Mesendoderm (in vitro differentiated cells): ENCODE results near the gene SLC10A3.

Source experiments
- DNase-seq: peaks from one replicate; pipeline ENCODE4 v3.0.0; 2013
- H2AK5ac ChIP-seq: 2 replicates; pipeline ENCODE4 v1.6.1; 2013; ENCODE audit warnings: low read length, inconsistent platforms
- H2BK120ac ChIP-seq: 2 replicates; pipeline ENCODE4 v1.6.1; 2013; ENCODE audit warnings: low read depth, mild to moderate bottlenecking, low read length, moderate library complexity, mixed read lengths
- H2BK15ac ChIP-seq: replicated peaks from 2 replicates; pipeline ENCODE4 v1.6.1; 2013; ENCODE audit warnings: low read depth, mild to moderate bottlenecking, moderate library complexity
- H2BK5ac ChIP-seq: 2 replicates; pipeline ENCODE4 v1.6.1; 2013; ENCODE audit warnings: low read length, inconsistent platforms
- H3K18ac ChIP-seq: 2 replicates; pipeline ENCODE4 v1.6.1; 2013; ENCODE audit warnings: mild to moderate bottlenecking, low read length, mixed read lengths
- H3K23ac ChIP-seq: one replicate; pipeline ENCODE4 v1.6.1; 2013; ENCODE audit warnings: low read length
- H3K27ac ChIP-seq: 2 replicates; pipeline ENCODE4 v1.5.1; 2013; ENCODE audit warnings: low read depth, mild to moderate bottlenecking, inconsistent platforms, low read length, moderate library complexity
- H3K27me3 ChIP-seq: 2 replicates; pipeline ENCODE4 v1.6.1; 2013; ENCODE audit warnings: low read length, control low read depth, mild to moderate bottlenecking, inconsistent platforms; ENCODE audit not compliant: insufficient read depth, poor library complexity
- H3K36me3 ChIP-seq: 2 replicates; pipeline ENCODE4 v1.6.1; 2013; ENCODE audit warnings: low read length, inconsistent platforms; ENCODE audit not compliant: control insufficient read depth, insufficient read depth
- H3K4ac ChIP-seq: one replicate; pipeline ENCODE4 v1.6.1; 2013; ENCODE audit warnings: low read depth, mild to moderate bottlenecking, low read length, moderate library complexity
- H3K4me1 ChIP-seq: 2 replicates; pipeline ENCODE4 v1.6.1; 2013; ENCODE audit warnings: low read depth, low read length, inconsistent platforms; ENCODE audit not compliant: control insufficient read depth
- H3K4me2 ChIP-seq: 2 replicates; pipeline ENCODE4 v1.6.1; 2013; ENCODE audit warnings: low read length
- H3K4me3 ChIP-seq: 2 replicates; pipeline ENCODE4 v1.5.1; 2013; ENCODE audit warnings: mild to moderate bottlenecking, low read length
- H3K56ac ChIP-seq: one replicate; pipeline ENCODE4 v1.6.1; 2013; ENCODE audit warnings: low read length
- H3K79me1 ChIP-seq: 2 replicates; pipeline ENCODE4 v1.6.1; 2013; ENCODE audit warnings: low read length, inconsistent platforms
- H3K79me2 ChIP-seq: 2 replicates; pipeline ENCODE4 v1.6.1; 2013; ENCODE audit warnings: mild to moderate bottlenecking, low read length; ENCODE audit not compliant: control insufficient read depth, insufficient read depth
- H3K9ac ChIP-seq: 2 replicates; pipeline ENCODE4 v1.6.1; 2013; ENCODE audit warnings: low read length, inconsistent platforms
- H4K5ac ChIP-seq: one replicate; pipeline ENCODE4 v1.6.1; 2013; ENCODE audit warnings: low read length
- H4K8ac ChIP-seq: one replicate; pipeline ENCODE4 v1.6.1; 2013; ENCODE audit warnings: low read depth, mild to moderate bottlenecking, control low read depth, low read length, moderate library complexity
- WGBS: extraction: QIAGEN DNeasy Blood & Tissue Kit; methylation state at CpG from one replicate; pipeline ENCODE4 v1.1.7; 2013; ENCODE audit warnings: low lambda C conversion rate, missing lambda C conversion rate; ENCODE audit not compliant: insufficient coverage; ENCODE audit errors: extremely low coverage; 5-methylcytosine and 5-hydroxymethylcytosine counted together

SLC10A3 gene

DNA sequence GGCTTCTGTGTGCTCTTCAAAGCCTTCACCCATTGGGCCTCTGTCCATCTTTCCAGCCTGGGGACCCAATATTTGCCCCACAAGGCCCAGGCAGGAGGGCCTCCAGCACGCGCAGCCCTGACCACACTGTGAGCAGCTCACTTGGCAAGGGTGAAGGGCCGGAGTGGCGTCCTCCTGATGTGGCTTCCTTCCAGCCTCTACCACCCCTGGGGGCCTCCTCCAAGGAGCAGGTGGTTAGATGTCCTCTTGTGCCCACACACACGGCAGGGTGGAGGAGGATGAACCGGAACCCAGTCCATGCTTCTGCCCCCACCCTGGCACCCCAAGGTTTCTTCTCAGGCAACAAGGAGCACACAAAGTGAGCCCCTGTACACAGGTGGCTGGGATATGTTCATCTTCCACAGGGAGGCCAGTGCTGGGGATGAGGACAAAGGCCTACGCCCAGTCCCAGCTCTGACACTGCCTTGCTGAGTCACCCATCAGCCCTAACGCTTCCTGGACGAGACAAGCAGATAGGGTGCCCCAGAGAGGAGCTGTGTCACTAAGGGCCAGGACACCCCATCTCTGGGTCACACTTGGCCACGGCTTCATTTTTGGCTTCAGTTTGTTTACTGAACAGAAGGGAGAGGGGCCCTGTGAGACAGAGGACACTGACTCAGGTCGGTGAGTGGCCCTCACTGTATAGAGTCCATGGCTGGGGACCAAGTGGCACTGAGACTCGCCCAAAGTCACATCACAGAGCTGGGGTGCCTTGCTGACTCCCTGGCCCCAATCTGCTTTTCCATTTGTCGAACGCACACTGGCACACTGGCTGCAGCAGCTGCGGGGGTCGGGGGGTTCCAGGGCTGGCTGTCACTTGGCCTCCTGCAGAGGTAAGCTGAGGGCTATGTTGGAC lies 5.9 kb downstream of the SLC10A3 start:
- Histone ChIP-seq H3K9ac (no peak overlapping the region), H3K23ac (no peak overlapping the region), H2BK120ac (no peak overlapping the region), H4K5ac (no peak overlapping the region), H2BK15ac (no peak overlapping the region), H4K8ac (no peak overlapping the region), H2BK5ac (no peak overlapping the region), H2AK5ac (no peak overlapping the region), H3K4me3 (no peak overlapping the region), H3K79me1 (no peaks in the 10 kb centered on the region), H3K27me3 (no peaks in the 10 kb centered on the region), H3K79me2 (no peaks in the 10 kb centered on the region), H3K4me2 (no peak overlapping the region), H3K36me3 (no peaks in the 10 kb centered on the region), H3K4me1 (no peaks in the 10 kb centered on the region), H3K27ac (no peak overlapping the region), H3K56ac (no peak overlapping the region), H3K18ac (no peak overlapping the region), H3K4ac (no peak overlapping the region)
- no CpG with 5 or more reads among the region's 16 CpGs for WGBS
- DNase-seq, result no peak

DNA sequence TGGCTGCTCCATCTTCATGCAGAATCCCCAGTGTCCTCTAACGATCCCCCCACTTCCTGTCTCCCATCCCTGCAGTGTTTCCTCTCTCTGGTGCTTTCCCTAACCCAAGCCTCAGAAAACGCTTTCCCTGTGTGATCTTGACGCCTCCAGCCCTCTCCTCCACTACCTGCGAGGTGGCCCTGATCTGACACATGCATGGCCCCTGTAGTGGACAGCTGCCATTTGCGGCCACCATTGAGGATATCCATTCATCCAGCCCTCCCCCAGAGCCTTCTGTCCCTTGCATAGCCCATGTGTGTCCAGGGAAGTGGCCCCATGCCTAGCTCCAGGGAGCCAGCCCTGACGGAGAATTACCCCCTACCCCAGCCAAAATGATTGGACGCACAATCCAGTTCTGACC lies 7.1 kb downstream of the SLC10A3 start:
- Histone ChIP-seq H3K23ac (no peak overlapping the region), H3K4me2 (no peak overlapping the region), H3K18ac (no peak overlapping the region), H3K79me1 (no peaks in the 10 kb centered on the region), H3K4me3 (no peak overlapping the region), H3K56ac (no peak overlapping the region), H4K8ac (no peak overlapping the region), H3K79me2 (no peaks in the 10 kb centered on the region), H3K27ac (no peak overlapping the region), H3K4me1 (no peaks in the 10 kb centered on the region), H2BK5ac (no peak overlapping the region), H2BK15ac (no peak overlapping the region), H3K36me3 (no peaks in the 10 kb centered on the region), H2AK5ac (no peak overlapping the region), H3K27me3 (no peaks in the 10 kb centered on the region), H2BK120ac (no peak overlapping the region), H3K4ac (no peak overlapping the region), H3K9ac (no peak overlapping the region), H4K5ac (no peak overlapping the region)
- WGBS, result no CpG with 5 or more reads among the region's 7 CpGs
- DNase-seq, result no peak

DNA sequence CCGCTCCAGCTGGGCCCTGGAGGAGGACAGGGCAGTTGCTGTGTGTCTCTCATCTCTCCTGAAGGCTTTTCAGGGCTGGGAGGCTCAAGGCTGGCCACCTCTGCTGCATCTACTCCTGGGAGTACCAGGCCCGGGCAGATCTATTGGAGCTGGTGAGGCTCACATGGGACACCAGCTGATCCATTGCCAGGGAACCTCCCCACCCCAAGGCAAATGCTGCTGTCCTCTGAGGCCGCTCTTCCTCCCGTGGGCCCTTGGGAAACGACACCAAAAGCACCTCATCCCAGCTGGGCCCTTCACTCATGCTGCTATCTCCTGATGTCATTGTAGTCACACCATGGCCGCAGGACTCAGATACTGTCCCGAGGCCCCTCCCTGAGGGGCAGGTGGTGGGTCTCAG lies 7.6 kb downstream of the SLC10A3 start:
- Histone ChIP-seq H3K4me3 (no peak overlapping the region), H4K5ac (no peak overlapping the region), H2BK120ac (no peak overlapping the region), H3K23ac (no peak overlapping the region), H3K36me3 (no peaks in the 10 kb centered on the region), H2AK5ac (no peak overlapping the region), H3K18ac (no peak overlapping the region), H3K4me2 (no peak overlapping the region), H3K27ac (no peak overlapping the region), H3K79me1 (no peaks in the 10 kb centered on the region), H4K8ac (no peak overlapping the region), H3K4ac (no peak overlapping the region), H3K4me1 (no peaks in the 10 kb centered on the region), H3K79me2 (no peaks in the 10 kb centered on the region), H3K27me3 (no peaks in the 10 kb centered on the region), H2BK5ac (no peak overlapping the region), H3K9ac (no peak overlapping the region), H2BK15ac (no peak overlapping the region), H3K56ac (no peak overlapping the region)
- no CpG with 5 or more reads among the region's 7 CpGs for WGBS
- DNase-seq, result no peak

DNA sequence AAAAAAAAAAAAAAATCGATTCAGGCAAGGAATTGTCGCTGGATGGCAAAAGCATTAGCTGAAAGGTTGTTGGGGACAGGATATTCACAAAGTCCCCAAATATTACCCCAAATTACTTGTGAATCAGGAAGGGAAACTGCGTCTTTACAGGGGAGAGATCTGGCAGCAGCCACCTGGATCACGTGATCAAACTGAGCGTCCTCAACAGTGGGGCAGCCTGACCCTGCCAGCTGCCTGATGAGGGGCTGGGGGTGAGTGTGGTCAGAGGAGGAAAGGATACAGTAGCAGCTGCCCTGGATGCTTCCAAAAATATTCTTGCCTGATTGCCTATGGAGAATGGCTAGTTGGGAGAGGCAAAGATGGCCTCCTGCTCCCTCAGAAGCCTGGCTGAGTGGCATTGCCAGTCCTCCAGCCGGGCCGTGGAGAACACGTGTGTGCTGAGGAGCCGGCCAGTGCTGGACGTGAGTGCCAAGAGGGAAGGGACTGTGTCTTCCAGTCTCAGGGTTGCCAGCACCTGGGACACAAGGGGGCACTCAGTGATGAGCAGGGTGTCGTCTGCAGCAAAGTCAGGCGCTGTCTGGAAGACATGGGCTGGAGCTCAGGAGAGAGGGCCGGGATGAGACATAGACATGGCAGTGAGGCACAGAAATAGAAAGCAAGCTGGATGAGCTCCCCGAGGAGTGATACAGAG lies 8.4 kb downstream of the SLC10A3 start:
- Histone ChIP-seq H3K18ac (no peak overlapping the region), H3K79me1 (no peaks in the 10 kb centered on the region), H3K4me1 (no peaks in the 10 kb centered on the region), H2BK5ac (no peak overlapping the region), H3K79me2 (no peaks in the 10 kb centered on the region), H3K4me2 (no peak overlapping the region), H3K9ac (no peak overlapping the region), H3K23ac (no peak overlapping the region), H3K36me3 (no peaks in the 10 kb centered on the region), H3K27ac (no peak overlapping the region), H2BK120ac (no peak overlapping the region), H4K8ac (no peak overlapping the region), H3K4ac (no peak overlapping the region), H2BK15ac (no peak overlapping the region), H3K27me3 (no peaks in the 10 kb centered on the region), H4K5ac (no peak overlapping the region), H3K4me3 (no peak overlapping the region), H2AK5ac (no peak overlapping the region), H3K56ac (no peak overlapping the region)
- no CpG with 5 or more reads among the region's 14 CpGs for WGBS
- DNase-seq, result no peak

DNA sequence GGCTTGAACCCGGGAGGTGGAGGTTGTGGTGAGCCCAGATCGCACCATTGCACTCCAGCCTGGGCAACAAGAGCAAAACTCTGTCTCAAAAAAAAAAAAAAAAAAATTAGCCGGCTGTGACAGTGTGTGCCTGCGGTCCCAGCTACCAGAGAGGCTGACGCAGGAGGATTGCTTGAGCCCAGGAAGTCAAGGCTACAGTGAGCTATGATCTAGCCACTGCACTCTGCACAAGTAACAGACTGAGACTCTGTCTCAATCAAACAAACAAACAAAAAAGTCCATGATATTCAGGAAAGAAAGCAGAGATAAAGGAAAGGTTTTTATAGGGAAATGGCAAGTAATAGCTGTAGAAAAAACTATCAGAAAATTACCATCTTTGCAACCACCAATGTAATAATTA lies 9.2 kb downstream of the SLC10A3 start:
- no peaks in the 10 kb centered on the region for H3K4me1 ChIP-seq
- H3K27me3 ChIP-seq, result no peaks in the 10 kb centered on the region
- H3K4ac ChIP-seq, result no peak overlapping the region
- H3K79me2 ChIP-seq, result no peaks in the 10 kb centered on the region
- no peak overlapping the region for H2AK5ac ChIP-seq
- H3K27ac ChIP-seq, result no peak overlapping the region
- no peak overlapping the region for H4K8ac ChIP-seq
- DNase-seq, result no peak
- WGBS, result no CpG with 5 or more reads among the region's 5 CpGs
- H3K4me3 ChIP-seq, result no peak overlapping the region
- no peaks in the 10 kb centered on the region for H3K79me1 ChIP-seq
- H3K23ac ChIP-seq, result no peak overlapping the region
- H3K18ac ChIP-seq, result no peak overlapping the region
- no peak overlapping the region for H3K4me2 ChIP-seq
- H3K9ac ChIP-seq, result no peak overlapping the region
- H2BK15ac ChIP-seq, result no peak overlapping the region
- H2BK120ac ChIP-seq, result no peak overlapping the region
- H4K5ac ChIP-seq, result no peak overlapping the region
- H3K56ac ChIP-seq, result no peak overlapping the region
- no peaks in the 10 kb centered on the region for H3K36me3 ChIP-seq
- no peak overlapping the region for H2BK5ac ChIP-seq
